B cell (primary cell): ENCODE results near the gene CAPN14. TPM values are rescaled to one million over a fixed set of nuclear protein-coding genes. Genes with fewer than 3 reads are reported as not detected.

ENCODE experiments used
- ATAC-seq: fragments of 200-7000 bp; cut with Tn5 transposase; one replicate; pipeline ENCODE4 v1.10.0; 2021; ENCODE audit warnings: low read depth, mild to moderate bottlenecking, moderate number of reproducible peaks, moderate library complexity
- CTCF ChIA-PET: fragments of 350-600 bp; sonication (Branson Sonifier 250); formaldehyde crosslinking; loops from one replicate; lab custom pipeline; 2021; ENCODE audit warnings: antibody characterized with exemption, inconsistent platforms; lab: Charles Lee
- POLR2A ChIA-PET: fragments of 350-600 bp; sonication (Branson Sonifier 250); formaldehyde crosslinking; loops from one replicate; lab custom pipeline; 2021; ENCODE audit warnings: antibody characterized with exemption; lab: Charles Lee
- DNase-seq: peaks from one replicate; pipeline ENCODE4 v3.0.0; 2013
- H2AFZ ChIP-seq: 2 replicates; pipeline ENCODE4 v1.6.1; 2012; ENCODE audit warnings: mild to moderate bottlenecking, low read depth, low read length; ENCODE audit not compliant: insufficient read depth, poor library complexity, severe bottlenecking
- H3K27ac ChIP-seq, 2 donors: 1 replicate in 1 of 2; 2 replicates in 1 of 2; pipeline ENCODE4 v1.5.1; 2012 to 2013; ENCODE audit warnings: low read length in 2 of 2, mild to moderate bottlenecking in 2 of 2, moderate library complexity in 1 of 2
- H3K27me3 ChIP-seq, 4 experiments: fragments of 200-600 bp in 1 of 4; sonication (generic) in 1 of 4; replicated peaks in 1 of 4; 1 replicate in 2 of 4; 2 replicates in 2 of 4; pipeline versions ENCODE4 v1.6.1 to v1.7.0; 2013 to 2016; ENCODE audit warnings: low read length in 3 of 4, mild to moderate bottlenecking in 2 of 4, mixed read lengths in 1 of 4, moderate library complexity in 1 of 4; ENCODE audit not compliant: insufficient read depth in 4 of 4, control insufficient read depth in 3 of 4; ENCODE audit errors: control extremely low read depth in 1 of 4
- H3K36me3 ChIP-seq, 2 experiments: replicated peaks in 1 of 2; 1 replicate in 1 of 2; 2 replicates in 1 of 2; pipeline versions ENCODE4 v1.6.1 to v1.7.1; 2013; ENCODE audit warnings: low read length in 1 of 2; ENCODE audit not compliant: insufficient read depth in 2 of 2, control insufficient read depth in 1 of 2; ENCODE audit errors: control extremely low read depth in 1 of 2, extremely low read depth in 1 of 2
- H3K4me1 ChIP-seq, 2 donors: fragments of 200-600 bp in 1 of 2; sonication (generic) in 1 of 2; 1 replicate in 1 of 2; 2 replicates in 1 of 2; pipeline versions ENCODE4 v1.5.1 to v1.6.1; 2013 to 2017; ENCODE audit warnings: low read length in 2 of 2; ENCODE audit not compliant: control insufficient read depth in 2 of 2, insufficient read depth in 2 of 2
- H3K4me2 ChIP-seq: replicated peaks from 2 replicates; pipeline ENCODE3; 2012; ENCODE audit warnings: mild to moderate bottlenecking, low read depth, low read length; ENCODE audit not compliant: poor library complexity, severe bottlenecking
- H3K4me3 ChIP-seq, 5 experiments: fragments of 200-600 bp in 1 of 5; sonication (generic) in 1 of 5; 1 replicate in 3 of 5; 2 replicates in 2 of 5; pipeline versions ENCODE4 v1.5.1 to v1.7.0; 2011 to 2016; ENCODE audit warnings: low read length in 4 of 5, mild to moderate bottlenecking in 4 of 5, low read depth in 2 of 5, control low read depth in 1 of 5, moderate library complexity in 1 of 5; ENCODE audit not compliant: insufficient read depth in 1 of 5; ENCODE audit errors: control extremely low read depth in 1 of 5, extremely low read depth in 1 of 5
- H3K79me2 ChIP-seq: fragments of 200-600 bp; sonication (generic); one replicate; pipeline ENCODE4 v1.6.0; 2016; ENCODE audit warnings: low read length; ENCODE audit not compliant: control insufficient read depth, insufficient read depth
- H3K9ac ChIP-seq: fragments of 200-600 bp; sonication (generic); 2 replicates; pipeline ENCODE4 v1.6.1; 2017; ENCODE audit warnings: mild to moderate bottlenecking, low read length, moderate library complexity
- H3K9me3 ChIP-seq, 3 donors: one replicate each; pipeline versions ENCODE4 v1.6.1 to v1.7.1; 2013; ENCODE audit warnings: low read length in 2 of 3; ENCODE audit not compliant: control insufficient read depth in 2 of 3, insufficient read depth in 1 of 3; ENCODE audit errors: control extremely low read depth in 1 of 3
- H4K20me1 ChIP-seq: 2 replicates; pipeline ENCODE4 v1.6.0; 2012; ENCODE audit warnings: mild to moderate bottlenecking, low read length; ENCODE audit not compliant: insufficient read depth, control insufficient read depth, poor library complexity, severe bottlenecking
- H3K27ac Mint-ChIP-seq: one replicate; pipeline ENCODE4 v1.8.0; 2021; ENCODE audit warnings: mixed read lengths
- H3K27me3 Mint-ChIP-seq: one replicate; pipeline ENCODE4 v1.8.0; 2021; ENCODE audit warnings: mixed read lengths
- H3K4me1 Mint-ChIP-seq: one replicate; pipeline ENCODE4 v1.8.0; 2021; ENCODE audit warnings: mixed read lengths
- H3K4me3 Mint-ChIP-seq: one replicate; pipeline ENCODE4 v1.8.0; 2021; ENCODE audit warnings: mixed read lengths
- H3K9me3 Mint-ChIP-seq: one replicate; pipeline ENCODE4 v1.8.0; 2022; ENCODE audit warnings: mixed read lengths; ENCODE audit not compliant: insufficient read depth
- WGBS: methylation state at CpG from one replicate; pipeline ENCODE4 v1.1.5; 2013; ENCODE audit warnings: missing lambda C conversion rate; ENCODE audit not compliant: insufficient coverage; 5-methylcytosine and 5-hydroxymethylcytosine counted together
- intact Hi-C: fragments of 100-400 bp; cut with micrococcal nuclease; formaldehyde crosslinking; loops from one replicate; pipeline ENCODE4 v1.10.0; 2022
- polyA plus RNA-seq: library from polyadenylated mRNA; depleted of rRNA; stranded (reverse); fragments of >200 nt; gene quantifications from 2 replicates; pipeline ENCODE4 v1.2.3, GENCODE V29; 2012
- total RNA-seq, 2 donors: library from RNA; stranded (reverse); fragments of 120-200 nt in 1 of 2; gene quantifications; 1 replicate in 1 of 2; 2 replicates in 1 of 2; pipeline versions ENCODE4 v1.2.3 to v1.2.4, GENCODE V29; 2013 to 2022
- TF ChIP-seq, protein P1 (sequence below): fragments of 200-600 bp; IDR thresholded peaks from one replicate; pipeline ENCODE4 v1.8.0; 2022; ENCODE audit warnings: antibody characterized with exemption, mild to moderate bottlenecking

Gene CAPN14
- total and polyA plus RNA-seq, 2 donors (not counting 1 experiment from before 2014, with no cell fraction given): 2.5 to 7.8 TPM

- H3K9me3 Mint-ChIP-seq: no peaks in the 10 kb centered on the region
- H3K27me3 Mint-ChIP-seq: no peaks in the 10 kb centered on the region
Observed at GRCh38 chr2:31234683-31235503, 17.6 kb upstream of the CAPN14 start.

More at GRCh38 chr2:31234683-31235503, 17.6 kb upstream of the CAPN14 start:
- intact Hi-C loops: loop anchor here (1.0 to 5.0 kb wide), 5 partner anchors 16 to 1003 kb away; partner anchors contain the start of gene LBH
- Mint-ChIP-seq H3K4me1 (peaks cover 53% of the 10 kb centered on the region), H3K27ac (peak overlapping the region; percentile 80), H3K4me3 (peak overlapping the region; percentile 94)
- no peaks in the 10 kb centered on the region for H3K9me3 ChIP-seq
- H4K20me1 ChIP-seq: no peaks in the 10 kb centered on the region
- H3K36me3 ChIP-seq: no peaks in the 10 kb centered on the region
- H2AFZ ChIP-seq: peak overlapping the region; percentile 89
- peaks cover 9% of the 10 kb centered on the region for H3K79me2 ChIP-seq
- POLR2A ChIA-PET: interaction anchor here (0.5 to 3.4 kb wide), 9 partner anchors 15 to 963 kb away, joined by 3 to 26 read pairs (median 4); no protein-coding TSS in a partner anchor
- CTCF ChIA-PET: interaction anchor here (0.6 to 4.9 kb wide), 10 partner anchors 15 to 98 kb away, joined by 3 to 33 read pairs (median 4); partner anchors contain the start of genes CAPN14 and GALNT14
- WGBS: 75% methylated on average over 13 of the region's 17 CpGs
- ATAC-seq (no peak), DNase-seq (no peak)
- no peaks in the 10 kb centered on the region for H3K27me3 ChIP-seq
- peak overlapping the region; percentile 28 to 69 for H3K27ac ChIP-seq
- peak overlapping the region; percentile 91 for H3K4me2 ChIP-seq
- peak overlapping the region in 4 of 5 experiments; percentile 68 to 79 (median 72) for H3K4me3 ChIP-seq
- H3K9ac ChIP-seq: peak overlapping the region; percentile 78
- H3K4me1 ChIP-seq: peaks cover 28 to 35% of the 10 kb centered on the region in 2 donors
- TF ChIP-seq, protein P1, sequence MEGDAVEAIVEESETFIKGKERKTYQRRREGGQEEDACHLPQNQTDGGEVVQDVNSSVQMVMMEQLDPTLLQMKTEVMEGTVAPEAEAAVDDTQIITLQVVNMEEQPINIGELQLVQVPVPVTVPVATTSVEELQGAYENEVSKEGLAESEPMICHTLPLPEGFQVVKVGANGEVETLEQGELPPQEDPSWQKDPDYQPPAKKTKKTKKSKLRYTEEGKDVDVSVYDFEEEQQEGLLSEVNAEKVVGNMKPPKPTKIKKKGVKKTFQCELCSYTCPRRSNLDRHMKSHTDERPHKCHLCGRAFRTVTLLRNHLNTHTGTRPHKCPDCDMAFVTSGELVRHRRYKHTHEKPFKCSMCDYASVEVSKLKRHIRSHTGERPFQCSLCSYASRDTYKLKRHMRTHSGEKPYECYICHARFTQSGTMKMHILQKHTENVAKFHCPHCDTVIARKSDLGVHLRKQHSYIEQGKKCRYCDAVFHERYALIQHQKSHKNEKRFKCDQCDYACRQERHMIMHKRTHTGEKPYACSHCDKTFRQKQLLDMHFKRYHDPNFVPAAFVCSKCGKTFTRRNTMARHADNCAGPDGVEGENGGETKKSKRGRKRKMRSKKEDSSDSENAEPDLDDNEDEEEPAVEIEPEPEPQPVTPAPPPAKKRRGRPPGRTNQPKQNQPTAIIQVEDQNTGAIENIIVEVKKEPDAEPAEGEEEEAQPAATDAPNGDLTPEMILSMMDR: no peak
